HG02610 (cell line): ENCODE results near the gene GIT1.
"Not testable (repeated sequence)": the region's sequence is repeated elsewhere in the genome, so short reads cannot be mapped to it uniquely, and the experiment has no call there.

ENCODE experiments used
- ATAC-seq: cut with Tn5 transposase; IDR thresholded peaks from one replicate; pipeline ENCODE4 v1.9.1; 2021; ENCODE audit warnings: mild to moderate bottlenecking, moderate library complexity; ENCODE audit not compliant: unreplicated experiment

GIT1 gene

DNA sequence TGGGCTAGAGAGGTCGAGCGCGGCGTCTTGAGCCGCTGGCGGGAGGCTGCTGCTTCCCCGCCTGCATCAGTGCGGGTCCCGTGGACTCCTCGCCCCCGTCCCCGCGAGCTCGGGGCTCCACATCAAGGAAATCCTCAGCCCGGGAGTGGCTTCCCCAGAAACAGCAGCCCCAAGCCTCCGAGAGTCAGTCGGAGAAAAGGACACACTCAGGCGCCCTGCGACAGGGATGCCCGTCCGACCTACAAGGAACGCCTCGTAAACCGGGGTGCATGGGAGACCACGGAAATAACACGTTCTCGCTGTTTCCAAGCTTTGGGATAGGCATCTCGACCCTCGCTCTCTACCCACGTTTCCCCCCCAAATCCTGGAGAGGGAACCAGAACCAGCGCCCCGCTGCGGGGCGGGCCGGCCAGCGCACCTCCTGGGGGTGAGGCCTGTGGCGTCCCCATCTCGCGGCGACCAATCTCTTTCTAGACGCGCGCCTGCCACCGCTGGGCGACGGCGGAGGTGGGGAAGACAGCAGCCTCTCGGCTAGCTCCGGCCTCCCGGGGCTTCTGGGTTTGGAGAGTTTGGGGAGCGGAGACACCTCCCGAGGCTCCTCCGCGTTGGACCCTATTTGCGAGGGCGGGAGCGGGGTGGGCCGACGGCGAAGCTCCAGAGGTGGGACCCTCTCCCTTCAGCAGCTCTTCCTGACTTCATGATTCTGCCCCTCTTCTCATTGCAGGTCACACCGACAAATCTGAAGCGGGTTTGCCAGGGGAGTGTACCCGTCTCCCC is 21.7 kb downstream of the GIT1 start:
- ATAC-seq = peak; percentile 31

DNA sequence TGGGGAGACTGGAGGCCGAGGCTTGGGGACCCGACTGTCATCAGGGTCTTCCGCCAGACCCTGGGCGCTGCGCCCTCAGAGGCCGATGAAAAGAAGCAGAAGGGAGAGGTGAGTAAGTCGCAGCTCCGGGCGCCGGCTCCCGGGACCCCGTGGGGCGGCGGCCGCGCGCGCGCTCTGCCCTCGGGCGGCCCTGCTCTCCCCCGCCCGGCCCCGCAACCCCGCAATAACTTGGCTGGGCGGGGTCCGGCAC is 22.2 kb downstream of the GIT1 start:
- ATAC-seq = no peak

DNA sequence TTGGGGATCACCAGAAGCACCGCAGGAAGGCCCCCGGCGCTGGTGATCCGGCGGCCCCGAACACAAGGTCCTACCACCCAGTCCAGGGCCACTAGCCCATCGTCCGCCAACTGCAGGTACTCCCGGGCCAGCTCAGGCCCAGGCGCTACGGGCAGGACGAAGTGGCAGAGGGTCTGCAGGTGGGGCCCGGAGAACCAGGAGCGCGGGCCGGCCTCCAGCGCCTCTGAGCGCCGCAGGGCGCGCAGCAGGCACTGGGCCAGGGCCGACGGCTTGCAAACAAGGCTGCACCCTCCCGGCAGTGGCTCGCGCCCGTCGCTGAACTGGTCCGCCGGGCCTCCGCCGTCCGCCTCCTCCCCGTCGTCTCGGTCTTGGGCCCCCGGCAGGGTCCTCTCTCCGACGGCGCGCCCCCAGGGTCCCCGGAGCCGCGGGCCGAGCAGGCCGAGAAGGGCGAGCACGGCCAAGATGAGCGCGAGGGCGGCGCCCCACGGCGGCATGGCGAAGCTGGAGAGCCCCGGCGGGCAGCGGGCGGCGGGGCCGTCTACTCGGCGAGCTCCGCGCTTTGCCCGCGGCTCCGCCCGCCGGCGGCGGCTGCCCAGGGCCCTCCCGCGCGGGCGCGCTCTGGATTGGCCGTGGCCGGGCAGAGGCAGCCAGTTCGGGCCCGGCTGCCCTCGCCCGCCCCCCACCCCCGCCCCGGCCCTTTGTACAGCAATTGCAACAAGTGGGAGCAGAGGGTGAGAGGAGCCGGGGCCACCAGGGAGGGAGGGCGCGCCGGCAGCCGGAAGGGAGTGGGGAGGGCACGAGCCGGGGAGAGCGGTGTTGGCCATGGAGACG is 22.8 kb downstream of the GIT1 start, which contains the start of gene ABHD15:
TSS of gene ABHD15 (minus strand) at position 565 of the 831 bp plus-strand sequence. CDS start at position 494, 71 bp downstream.
- no peak for ATAC-seq

DNA sequence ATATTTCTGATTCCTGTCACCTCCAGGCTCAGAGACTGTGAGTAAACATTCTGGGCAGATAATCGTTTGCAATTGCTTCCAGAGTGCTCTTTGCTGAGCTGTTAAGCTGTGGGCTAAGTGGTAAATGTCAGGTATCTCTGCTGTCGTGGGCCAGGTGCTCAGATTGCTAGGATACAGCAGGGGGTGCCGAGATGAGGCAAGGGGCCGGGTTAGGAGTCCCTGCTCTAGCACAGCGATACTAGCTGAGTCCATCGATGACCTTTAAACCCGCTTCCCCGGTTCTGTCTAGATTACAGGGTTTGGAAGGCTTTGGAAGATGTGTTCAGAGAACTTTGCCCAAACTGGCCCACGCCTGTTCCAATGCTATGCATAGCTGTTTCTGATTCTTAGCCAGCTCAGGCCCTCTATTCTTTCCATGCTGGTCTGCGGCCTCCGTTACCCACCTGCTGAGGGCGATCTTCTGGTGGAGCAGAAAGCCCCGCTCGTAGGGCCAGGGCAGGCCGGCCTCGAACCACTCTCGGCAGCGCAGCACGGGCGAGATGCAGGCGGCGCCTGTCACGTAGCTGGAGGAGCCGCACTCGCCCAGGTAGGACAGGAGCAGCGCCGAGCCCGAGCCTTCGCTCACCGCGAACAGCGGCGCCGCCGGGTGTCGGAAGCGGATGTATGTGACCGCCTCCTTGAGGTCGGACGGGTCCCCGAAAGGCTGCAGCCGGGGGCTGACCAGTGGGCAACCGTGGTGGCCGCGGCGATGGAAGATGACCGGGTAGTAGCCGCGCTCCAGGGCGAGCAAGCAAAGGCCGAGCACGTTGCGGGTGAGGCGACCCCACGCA is 23.6 kb downstream of the GIT1 start:
- no peak for ATAC-seq

DNA sequence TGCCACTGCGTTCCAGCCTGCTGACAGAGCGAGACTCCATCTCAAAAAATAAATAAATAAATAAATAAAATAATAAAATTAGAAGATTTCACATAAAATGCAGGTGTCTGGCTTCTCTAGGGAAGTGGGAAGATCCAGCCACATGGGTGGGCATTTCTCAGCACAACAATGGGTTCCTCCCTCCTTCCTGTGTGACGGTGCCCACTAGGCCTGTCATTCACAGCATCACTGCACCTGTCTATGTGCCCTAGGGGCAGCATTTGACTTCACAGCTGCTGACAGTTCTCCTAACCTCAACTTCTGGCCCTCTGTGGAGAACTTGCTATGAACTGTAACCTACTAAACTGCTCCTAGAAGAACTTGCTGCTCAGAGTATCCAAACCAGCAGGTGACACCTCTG is 25.6 kb downstream of the GIT1 start:
- no peak for ATAC-seq

DNA sequence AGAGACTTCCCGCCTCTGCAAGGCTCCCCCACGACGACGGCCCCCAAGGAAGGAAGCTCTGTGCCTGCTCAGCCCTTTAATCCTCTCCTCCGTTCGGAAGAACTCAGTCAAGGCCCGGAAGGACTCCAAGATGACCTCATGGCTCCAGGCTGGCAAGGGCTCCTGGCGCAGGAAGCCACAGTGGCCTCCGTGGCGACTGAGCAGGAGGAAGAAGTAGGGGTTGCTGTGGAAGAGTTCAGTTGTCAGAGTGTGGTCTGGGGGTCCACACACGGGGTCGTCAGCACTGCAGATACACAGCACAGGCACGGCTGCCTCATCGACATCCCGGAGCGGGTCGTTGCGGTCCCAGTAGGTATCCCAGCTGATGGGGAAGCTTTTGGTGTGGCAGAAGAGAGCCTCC is 26.8 kb downstream of the GIT1 start:
- no peak for ATAC-seq

DNA sequence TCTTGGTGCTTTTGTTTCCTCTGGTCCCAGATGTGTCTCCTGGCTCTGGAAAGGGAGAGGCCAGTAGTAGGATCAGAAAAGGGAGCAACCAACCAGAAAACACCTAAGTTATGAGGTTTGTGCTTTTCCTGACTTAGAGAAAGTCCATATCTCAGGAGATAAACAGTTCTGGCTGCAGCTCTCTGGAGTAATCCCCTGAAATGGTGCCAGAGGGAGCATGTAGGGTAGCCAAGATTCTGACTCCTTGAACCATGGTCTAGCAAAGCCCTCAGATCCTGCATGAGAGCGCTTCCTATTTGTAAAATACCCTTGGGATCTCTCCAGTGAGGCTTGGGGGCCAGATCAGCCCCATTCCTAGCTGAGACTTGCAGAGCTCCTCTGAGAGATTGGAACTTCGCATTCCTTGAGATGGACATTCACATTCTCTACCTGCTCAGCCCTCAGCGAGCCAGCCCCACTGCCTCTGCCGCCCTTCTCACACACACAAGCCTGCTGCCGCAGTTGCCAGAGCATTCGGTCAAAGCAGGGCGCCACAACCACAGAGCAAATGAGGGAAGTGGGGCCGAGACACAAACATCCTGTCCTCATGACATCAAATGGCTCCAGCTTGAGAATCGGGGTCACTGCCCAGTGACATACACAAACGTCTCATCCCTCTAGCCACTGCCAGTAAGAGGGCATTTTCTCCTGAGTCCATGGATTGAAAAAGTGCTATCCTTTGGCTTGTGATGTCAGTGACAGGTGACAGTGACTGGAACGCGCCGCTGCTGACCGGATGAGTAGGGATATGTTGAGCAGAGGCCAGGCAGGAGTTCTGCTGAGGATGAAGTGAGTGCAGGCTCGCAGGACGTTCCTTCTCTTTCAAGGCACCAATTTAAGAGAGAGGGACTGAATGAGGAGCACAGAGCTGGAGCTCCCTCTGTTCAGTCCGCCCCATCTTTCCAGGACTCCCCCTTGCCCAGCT is 27.6 kb downstream of the GIT1 start:
- no peak for ATAC-seq

DNA sequence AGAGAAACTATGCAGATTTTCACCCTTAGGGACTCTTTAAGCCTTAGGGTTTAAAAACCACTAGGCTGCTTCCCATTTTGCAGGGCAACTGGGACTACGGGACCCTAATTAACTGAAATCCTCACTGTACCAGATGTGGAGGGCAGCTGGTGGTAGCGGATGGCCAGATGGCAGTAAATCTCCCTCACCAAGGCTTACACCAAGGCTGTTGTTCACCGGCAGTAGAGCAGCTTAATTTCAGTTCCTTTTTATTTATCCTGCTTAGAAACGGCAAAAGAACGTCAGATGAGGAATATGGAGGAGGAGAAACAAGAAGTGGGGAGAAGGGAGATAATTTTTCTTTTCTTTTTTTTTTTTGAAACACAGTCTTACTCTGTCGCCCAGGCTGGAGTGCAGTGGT is 29.1 kb downstream of the GIT1 start:
- ATAC-seq = no peak

DNA sequence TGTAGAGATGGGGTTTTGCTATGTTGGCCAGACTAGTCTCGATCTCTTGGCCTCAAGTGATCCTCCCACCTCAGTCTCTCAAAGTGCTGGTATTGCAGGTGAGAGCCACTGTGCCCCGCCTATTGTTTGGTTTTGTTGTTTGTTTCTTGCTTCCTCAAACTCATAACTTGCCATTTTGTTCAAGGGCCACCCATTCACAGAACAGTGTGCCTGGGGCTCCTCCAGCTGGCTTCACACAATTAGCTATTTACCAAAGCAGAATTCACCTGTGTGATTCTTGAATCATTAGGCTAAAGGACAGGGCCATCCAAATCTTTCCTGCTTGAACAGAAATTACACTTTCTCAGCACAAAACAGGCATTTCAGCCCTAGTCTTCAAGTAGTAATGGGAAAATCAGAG is 29.8 kb downstream of the GIT1 start:
- ATAC-seq = no peak

DNA sequence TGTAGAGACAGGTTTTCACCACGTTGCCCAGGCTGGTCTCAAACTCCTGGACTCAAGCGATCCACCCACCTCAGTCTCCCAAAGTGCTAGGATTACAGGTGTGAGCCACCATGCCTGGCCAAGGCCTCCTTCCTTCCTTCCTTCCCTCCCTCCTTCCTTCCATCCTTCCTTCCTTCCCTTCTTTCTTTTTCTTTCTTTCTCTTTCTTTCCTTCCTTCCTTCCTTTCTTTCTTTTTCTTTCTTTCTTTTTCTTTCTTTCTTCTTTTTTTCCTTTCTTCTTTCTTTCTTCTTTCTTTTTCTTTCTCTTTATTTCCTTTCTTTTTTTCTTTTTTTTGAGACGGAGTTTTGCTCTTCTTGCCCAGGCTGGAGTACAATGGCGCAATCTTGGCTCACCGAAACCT is 31.3 kb downstream of the GIT1 start:
- ATAC-seq = not testable (repeated sequence)

DNA sequence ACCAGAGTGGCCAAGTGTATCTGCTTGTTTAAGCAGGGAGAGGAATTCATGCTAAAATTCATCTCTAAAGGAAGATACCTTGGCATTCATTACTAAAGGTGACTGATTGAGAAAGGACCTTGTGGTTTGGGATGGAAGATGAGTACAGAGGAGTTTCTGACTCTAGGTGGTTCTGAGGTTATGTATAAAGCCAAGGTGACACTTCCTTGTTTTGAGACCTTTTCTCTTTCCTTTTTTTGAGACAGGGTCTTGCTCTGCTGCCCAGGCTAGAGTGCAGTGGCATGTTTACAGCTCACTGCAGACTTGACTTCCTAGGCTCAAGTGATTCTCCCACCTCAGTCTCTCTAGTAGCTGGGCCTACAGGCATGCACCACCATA is 31.7 kb downstream of the GIT1 start:
- ATAC-seq = no peak

DNA sequence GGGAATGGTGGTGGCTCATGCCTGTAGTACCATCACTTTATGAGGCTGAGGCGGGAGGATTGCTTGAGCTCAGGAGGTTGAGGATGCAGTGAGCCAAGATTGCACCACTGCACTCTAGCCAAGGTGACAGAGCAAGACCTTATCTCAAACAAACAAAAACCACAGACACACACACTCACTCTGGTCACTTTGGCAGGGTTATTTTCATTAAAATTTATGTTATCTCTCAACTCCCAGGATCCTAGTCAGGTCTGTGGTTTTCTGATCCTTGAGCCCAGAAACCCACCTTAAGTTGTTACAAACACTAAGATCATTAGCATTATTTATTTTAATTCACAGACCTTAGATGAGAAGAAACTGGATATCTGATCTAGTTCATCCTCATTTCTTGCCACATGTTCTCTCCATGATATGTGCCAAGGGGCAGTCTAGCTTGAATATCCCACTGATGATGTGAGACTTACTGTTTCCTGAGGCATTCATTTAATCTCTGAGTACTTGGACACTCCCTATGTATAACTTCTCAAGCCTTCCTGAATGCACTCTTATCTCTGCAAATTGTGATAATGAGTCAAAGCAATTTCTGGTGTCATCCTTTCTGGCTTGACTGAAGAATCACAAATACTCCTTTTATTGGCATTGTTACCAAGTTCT is 32.2 kb downstream of the GIT1 start:
- no peak for ATAC-seq

DNA sequence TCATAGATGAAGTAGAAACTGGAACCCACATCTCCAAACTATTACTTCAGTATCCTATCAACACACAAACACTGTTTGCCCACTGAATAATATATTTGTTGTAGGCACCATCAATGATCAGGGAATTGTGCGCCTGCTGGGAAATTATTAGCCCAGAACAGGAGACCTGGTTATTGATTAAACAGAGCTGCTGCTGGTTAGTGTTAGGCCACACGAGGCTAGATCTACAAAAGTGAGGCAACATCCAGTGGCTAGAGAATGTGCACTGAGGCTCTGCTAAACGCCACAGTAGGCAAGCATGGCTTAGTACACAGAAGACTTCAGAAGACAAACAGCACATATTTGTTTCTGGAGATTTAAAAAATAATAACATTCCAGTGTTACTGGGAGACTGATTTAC is 33.6 kb downstream of the GIT1 start:
- no peak for ATAC-seq

DNA sequence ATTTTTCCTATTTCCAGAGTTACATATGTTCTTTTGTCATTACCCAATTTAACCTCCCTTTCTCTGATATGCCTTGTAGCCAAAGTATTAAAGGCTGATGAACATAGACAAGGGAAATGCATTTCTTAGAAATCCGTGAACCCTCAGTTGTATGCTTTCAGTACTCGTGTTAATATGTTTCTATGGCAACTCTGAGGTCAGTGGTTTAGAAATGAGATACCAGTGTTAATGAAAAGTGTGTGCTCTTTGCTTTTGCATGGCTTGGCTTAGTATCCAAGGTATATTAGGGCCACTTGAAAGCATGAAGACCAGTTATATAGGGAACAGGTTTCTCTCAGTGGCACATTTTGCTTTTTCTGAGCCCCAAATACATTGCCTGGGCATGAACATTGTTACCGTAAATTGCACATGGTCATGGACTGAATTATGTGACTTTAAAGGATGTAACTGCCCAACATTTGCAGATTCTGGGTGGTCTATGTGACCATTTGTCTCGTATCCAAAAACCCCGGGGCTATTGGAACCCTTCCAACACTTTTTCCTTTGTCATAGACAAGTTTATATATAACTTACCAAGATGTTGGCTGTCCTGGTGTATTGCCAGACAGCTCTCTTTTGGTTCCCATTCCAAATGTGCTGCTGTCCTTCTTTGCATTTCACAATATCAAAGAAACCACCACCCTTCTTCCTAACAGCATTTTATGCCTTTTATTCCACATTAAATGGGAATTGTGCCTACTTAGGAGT is 40.1 kb downstream of the GIT1 start:
- ATAC-seq = no peak

DNA sequence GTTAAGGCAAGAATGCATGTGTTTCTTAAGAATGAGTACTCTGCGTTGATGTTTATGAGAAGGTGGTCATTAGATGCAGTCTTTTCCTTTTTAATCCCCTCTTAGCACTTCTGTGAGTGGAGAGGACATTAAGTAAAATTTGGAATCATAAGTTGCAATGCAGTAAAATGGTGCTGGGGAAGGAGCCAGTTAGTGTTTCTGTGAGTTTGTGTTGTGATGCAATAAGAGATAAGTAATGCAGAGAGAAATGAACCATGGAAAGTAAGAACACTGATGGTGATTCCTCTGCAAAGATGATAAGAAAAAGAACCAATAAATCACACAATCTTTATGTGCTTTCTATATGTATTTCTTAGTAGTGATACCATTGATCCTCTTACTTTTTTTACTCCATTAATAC is 42.6 kb downstream of the GIT1 start:
- no peak for ATAC-seq

DNA sequence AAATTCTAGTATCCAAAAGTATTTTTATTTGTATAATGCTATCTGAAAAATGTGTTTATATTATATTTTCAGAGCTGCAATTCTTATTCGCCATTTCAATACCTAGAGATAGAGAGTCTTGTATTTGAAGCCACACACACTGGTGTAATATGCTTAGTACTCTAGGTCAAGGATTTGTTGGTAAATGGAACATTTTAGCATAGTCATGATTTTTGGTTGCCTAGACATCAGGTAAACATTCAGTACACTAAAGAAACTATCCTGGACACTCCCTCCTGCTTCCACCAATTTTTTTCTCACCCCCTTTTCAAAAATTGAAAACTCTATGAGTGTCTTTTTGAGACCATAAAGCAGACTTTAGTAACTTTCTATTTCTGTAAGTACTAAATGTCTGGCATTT is 43.4 kb downstream of the GIT1 start:
- ATAC-seq = no peak

DNA sequence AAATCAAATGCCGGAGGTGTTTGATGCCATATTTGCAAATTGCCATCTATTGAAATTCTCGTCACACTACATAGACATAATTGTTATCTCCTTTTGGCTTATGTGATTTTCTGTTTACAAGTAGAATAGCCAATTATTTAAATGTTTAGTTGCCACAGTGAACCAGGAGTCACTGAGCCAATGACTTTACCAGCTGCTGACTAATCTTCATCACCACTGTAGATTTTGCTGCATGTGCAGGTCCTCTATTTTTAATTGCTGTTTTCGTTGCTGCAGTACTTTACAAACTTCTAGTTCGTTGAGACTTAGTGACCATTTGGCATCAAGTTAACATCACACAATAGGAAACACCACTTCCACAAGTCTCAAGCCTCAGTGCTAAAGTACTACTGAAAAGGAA is 45.4 kb downstream of the GIT1 start:
- no peak for ATAC-seq

DNA sequence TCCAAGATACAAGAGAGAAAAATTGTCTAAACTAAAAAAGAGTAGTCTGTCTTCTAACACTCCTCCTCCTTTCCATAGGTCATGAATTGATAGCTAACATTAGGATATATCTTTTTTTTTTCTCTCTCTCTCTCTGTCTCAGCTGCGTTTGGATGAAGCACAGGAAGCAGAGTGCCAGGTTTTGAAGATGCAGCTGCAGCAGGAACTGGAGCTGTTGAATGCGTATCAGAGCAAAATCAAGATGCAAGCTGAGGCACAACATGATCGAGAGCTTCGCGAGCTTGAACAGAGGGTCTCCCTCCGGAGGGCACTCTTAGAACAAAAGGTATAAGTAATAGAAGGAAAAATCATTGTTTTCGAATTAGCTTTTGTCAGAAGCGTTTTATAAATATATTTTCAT is 55.5 kb downstream of the GIT1 start:
- no peak for ATAC-seq

DNA sequence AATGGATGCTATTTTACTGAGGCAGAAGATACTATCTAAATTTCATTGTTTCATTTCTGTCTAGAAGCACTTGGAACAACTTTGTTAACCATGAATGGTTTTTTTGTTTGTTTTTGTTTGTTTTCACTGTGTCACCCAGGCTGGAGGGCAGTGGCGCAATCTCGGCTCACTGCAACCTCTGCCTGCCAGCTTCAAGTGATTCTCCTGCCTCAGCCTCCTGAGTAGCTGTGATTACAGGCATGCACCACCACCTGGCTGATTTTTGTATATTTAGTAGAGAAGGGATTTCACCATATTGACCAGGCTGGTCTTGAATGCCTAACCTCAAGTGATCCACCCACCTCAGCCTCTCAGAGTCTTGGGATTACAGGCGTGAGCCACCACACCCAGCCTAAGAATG is 63.1 kb downstream of the GIT1 start:
- ATAC-seq = no peak
